Measurements from ENCODE around the gene SMPDL3A. TPM values are rescaled to one million over a fixed set of nuclear protein-coding genes. Genes with fewer than 3 reads are reported as not detected.

The SMPDL3A gene
- total and polyA plus RNA-seq, 3 experiments from 2014 or later: 0.16 to 0.24 TPM; not detected in 1

DNA sequence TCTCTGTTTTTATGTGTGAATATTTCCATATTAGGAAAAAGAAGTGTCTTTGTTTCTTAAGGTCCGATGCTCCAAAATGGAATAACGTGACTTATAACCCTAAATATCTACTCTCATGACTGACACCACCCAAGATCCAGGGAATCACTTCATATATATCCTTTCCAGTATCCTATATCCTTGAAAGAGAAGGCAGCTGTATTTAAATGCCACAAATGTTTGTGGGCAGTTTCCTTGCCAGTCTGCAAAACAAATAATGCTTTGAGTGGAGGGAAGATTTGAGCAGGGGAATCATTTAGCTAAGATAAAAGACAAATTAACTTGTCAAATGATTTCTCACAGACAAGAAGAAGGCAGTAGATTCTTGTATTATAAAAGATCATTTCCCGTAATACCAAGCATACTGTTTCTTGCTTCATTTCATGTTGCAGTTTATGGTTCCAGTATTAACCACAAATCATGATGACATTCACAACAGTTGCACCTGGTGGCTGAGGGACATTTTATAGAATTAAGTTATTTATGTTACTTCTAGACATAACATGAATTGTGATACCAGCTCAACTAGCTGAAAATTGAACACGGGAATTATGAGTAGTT lies 39.5 kb upstream of the SMPDL3A start:
- Histone ChIP-seq H3K27ac (ENCODE audit: low read depth, low read length) (no peak overlapping the region), H3K36me3 (ENCODE audit: insufficient read depth, low read length) (no peaks in the 10 kb centered on the region), H3K9me3 (ENCODE audit: low read length) (no peaks in the 10 kb centered on the region), H3K4me3 (ENCODE audit: low read length) (no peak overlapping the region), H3K4me1 (ENCODE audit: insufficient read depth, low read length) (peaks cover 4% of the 10 kb centered on the region), H3K27me3 (ENCODE audit: insufficient read depth, low read length, poor library complexity, severe bottlenecking) (no peaks in the 10 kb centered on the region)
- no peak overlapping the region for H3K27ac Mint-ChIP-seq
- no peak for DNase-seq
- POLR2A ChIA-PET: no interaction called here
- H3K9me3 Mint-ChIP-seq: peaks cover 0 to 2% (median 0%) of the 10 kb centered on the region in 5 donors
- no peaks in the 10 kb centered on the region for H3K27me3 Mint-ChIP-seq
- CTCF ChIA-PET: no interaction called here
- H3K4me1 Mint-ChIP-seq: peaks cover 15 to 30% (median 19%) of the 10 kb centered on the region in 3 donors
- no peaks in the 10 kb centered on the region for H3K36me3 Mint-ChIP-seq
- no peak overlapping the region for H3K4me3 Mint-ChIP-seq

DNA sequence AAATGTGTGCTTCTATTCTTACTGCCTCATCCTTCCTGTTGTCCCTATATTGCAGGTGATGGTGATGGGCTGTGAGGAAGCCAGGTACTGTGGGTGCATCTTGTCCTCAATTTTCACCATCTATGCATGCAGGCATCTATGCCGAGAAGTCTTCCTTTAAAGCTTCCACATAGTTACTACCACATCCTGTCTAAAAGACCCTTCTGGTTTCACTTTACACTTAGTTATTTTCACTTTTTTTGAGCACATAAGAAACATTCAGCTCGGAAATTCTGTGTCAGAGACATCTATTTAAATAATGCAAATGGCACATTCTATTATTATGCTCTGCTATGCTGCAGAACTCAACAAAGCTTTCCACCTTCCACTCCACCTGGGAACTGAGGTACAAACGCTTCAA lies 37.7 kb upstream of the SMPDL3A start:
- Mint-ChIP-seq H3K27ac (peak overlapping the region in 7 of 8 donors; percentile 9 to 81 (median 39)), H3K27me3 (no peaks in the 10 kb centered on the region), H3K4me3 (peak overlapping the region in 6 of 7 donors; percentile 28 to 65 (median 58)), H3K9me3 (peaks cover 0 to 2% (median 0%) of the 10 kb centered on the region in 5 donors), H3K36me3 (no peaks in the 10 kb centered on the region), H3K4me1 (peaks cover 15 to 30% (median 19%) of the 10 kb centered on the region in 3 donors)
- Histone ChIP-seq H3K36me3 (ENCODE audit: insufficient read depth, low read length) (no peaks in the 10 kb centered on the region), H3K9me3 (ENCODE audit: low read length) (no peaks in the 10 kb centered on the region), H3K4me1 (ENCODE audit: insufficient read depth, low read length) (peaks cover 4% of the 10 kb centered on the region), H3K27me3 (ENCODE audit: insufficient read depth, low read length, poor library complexity, severe bottlenecking) (no peaks in the 10 kb centered on the region), H3K27ac (ENCODE audit: low read depth, low read length) (no peak overlapping the region), H3K4me3 (ENCODE audit: low read length) (no peak overlapping the region)
- POLR2A ChIA-PET: no interaction called here
- peak in 1 of 5 donors; percentile 8 for DNase-seq
- CTCF ChIA-PET: interaction anchor here (1.1 kb wide), 1 partner anchor 83 kb away, joined by 3 read pairs; no protein-coding TSS in a partner anchor

DNA sequence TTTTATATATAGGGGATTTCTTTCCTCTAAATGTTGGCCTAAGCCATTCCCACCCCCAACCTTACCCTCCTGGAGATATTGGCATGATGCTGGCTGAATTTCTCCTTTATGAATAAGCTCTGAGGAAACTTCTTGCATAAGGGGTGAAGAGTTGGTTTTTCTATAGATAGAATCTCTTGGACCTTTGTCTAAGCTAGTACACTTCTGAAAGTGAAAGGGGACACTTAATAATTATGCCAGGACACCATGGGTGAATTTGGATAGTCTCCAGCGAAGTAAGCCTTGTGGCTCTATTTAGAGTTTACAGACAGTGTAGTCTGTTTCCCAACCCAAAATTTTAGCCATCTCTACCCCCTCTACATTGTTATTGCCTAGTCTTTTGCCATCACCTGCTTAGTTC lies 36.6 kb upstream of the SMPDL3A start:
- H3K36me3 Mint-ChIP-seq: no peaks in the 10 kb centered on the region
- H3K4me3 Mint-ChIP-seq: no peak overlapping the region
- Histone ChIP-seq H3K36me3 (ENCODE audit: insufficient read depth, low read length) (no peaks in the 10 kb centered on the region), H3K27me3 (ENCODE audit: insufficient read depth, low read length, poor library complexity, severe bottlenecking) (no peaks in the 10 kb centered on the region), H3K4me3 (ENCODE audit: low read length) (no peak overlapping the region), H3K4me1 (ENCODE audit: insufficient read depth, low read length) (peaks cover 4% of the 10 kb centered on the region), H3K27ac (ENCODE audit: low read depth, low read length) (no peak overlapping the region), H3K9me3 (ENCODE audit: low read length) (no peaks in the 10 kb centered on the region)
- DNase-seq: no peak
- no peaks in the 10 kb centered on the region for H3K27me3 Mint-ChIP-seq
- CTCF ChIA-PET: no interaction called here
- POLR2A ChIA-PET: no interaction called here
- peaks cover 15 to 30% (median 19%) of the 10 kb centered on the region in 3 donors for H3K4me1 Mint-ChIP-seq
- peaks cover 0 to 2% (median 0%) of the 10 kb centered on the region in 5 donors for H3K9me3 Mint-ChIP-seq
- H3K27ac Mint-ChIP-seq: peak overlapping the region in 2 of 8 donors; percentile 24 to 41

DNA sequence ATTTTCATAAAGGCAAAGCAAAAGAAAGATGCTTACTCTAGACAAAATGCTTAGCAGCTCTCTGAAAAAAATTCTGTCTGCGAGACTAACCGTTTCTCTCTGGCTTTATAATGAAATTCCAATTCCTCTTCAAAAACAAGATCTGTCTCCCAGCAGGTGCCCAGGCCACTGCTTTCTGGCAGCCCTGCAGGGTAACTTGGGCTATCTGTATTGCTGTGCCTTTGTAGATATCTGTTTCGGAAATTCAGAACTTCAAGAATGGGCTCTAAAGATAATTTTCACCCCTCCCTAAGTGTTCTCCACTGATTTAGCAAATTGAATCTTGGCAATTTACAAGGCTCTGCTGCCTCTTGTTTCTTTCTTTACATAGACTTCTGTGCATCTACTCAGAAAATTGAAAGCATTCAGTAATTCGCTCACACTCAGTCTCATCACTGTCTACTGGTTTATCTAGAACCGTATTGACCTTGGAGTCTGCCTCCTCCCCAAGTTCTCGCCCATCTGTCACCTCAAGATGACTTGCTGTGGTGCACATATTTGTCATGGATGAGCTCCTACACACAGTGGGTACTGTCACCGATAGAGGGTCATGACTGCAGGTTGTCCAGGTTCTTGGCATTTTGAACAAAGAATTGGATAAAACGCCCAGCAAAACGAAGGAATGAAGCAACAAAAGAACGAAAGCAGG lies 35.9 kb upstream of the SMPDL3A start:
- Mint-ChIP-seq H3K36me3 (no peaks in the 10 kb centered on the region), H3K27me3 (no peaks in the 10 kb centered on the region), H3K4me3 (no peak overlapping the region), H3K4me1 (peaks cover 15 to 30% (median 16%) of the 10 kb centered on the region in 3 donors), H3K9me3 (peaks cover 0 to under 1% (median 0%) of the 10 kb centered on the region in 5 donors), H3K27ac (peak overlapping the region in 1 of 8 donors; percentile 8)
- POLR2A ChIA-PET: no interaction called here
- CTCF ChIA-PET: no interaction called here
- Histone ChIP-seq H3K27ac (ENCODE audit: low read depth, low read length) (no peak overlapping the region), H3K9me3 (ENCODE audit: low read length) (no peaks in the 10 kb centered on the region), H3K4me1 (ENCODE audit: insufficient read depth, low read length) (peaks cover 4% of the 10 kb centered on the region), H3K27me3 (ENCODE audit: insufficient read depth, low read length, poor library complexity, severe bottlenecking) (no peaks in the 10 kb centered on the region), H3K36me3 (ENCODE audit: insufficient read depth, low read length) (no peaks in the 10 kb centered on the region), H3K4me3 (ENCODE audit: low read length) (no peak overlapping the region)
- no peak for DNase-seq

DNA sequence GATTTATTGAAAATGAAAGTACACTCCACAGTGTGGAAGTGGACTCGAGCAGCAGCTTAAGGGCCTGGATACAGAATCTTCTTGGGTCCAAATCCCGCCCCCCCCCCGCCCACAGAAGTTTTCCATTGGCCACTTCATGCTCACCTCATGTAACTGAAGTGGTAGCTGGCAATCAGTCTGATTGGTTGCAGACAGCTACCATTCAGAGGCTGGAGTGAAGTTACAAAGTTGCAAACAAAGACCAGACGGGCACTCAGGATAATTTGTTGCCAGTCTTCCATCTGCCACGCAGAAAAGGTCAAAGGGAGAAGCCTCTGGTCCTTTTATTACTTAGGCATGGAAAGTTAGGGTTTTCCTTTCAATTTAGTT lies 35.4 kb upstream of the SMPDL3A start:
- ChIA-PET POLR2A (no interaction called here), CTCF (no interaction called here)
- Mint-ChIP-seq H3K4me3 (no peak overlapping the region), H3K27ac (no peak overlapping the region), H3K36me3 (no peaks in the 10 kb centered on the region), H3K27me3 (no peaks in the 10 kb centered on the region), H3K9me3 (no peaks in the 10 kb centered on the region), H3K4me1 (peaks cover 15 to 30% (median 16%) of the 10 kb centered on the region in 3 donors)
- H3K9me3 ChIP-seq (ENCODE audit: low read length): no peaks in the 10 kb centered on the region
- no peak for DNase-seq
- H3K4me1 ChIP-seq (ENCODE audit: insufficient read depth, low read length): peaks cover 4% of the 10 kb centered on the region
- H3K36me3 ChIP-seq (ENCODE audit: insufficient read depth, low read length): no peaks in the 10 kb centered on the region
- H3K27me3 ChIP-seq (ENCODE audit: insufficient read depth, low read length, poor library complexity, severe bottlenecking): no peaks in the 10 kb centered on the region
- no peak overlapping the region for H3K27ac ChIP-seq (ENCODE audit: low read depth, low read length)
- H3K4me3 ChIP-seq (ENCODE audit: low read length): no peak overlapping the region

DNA sequence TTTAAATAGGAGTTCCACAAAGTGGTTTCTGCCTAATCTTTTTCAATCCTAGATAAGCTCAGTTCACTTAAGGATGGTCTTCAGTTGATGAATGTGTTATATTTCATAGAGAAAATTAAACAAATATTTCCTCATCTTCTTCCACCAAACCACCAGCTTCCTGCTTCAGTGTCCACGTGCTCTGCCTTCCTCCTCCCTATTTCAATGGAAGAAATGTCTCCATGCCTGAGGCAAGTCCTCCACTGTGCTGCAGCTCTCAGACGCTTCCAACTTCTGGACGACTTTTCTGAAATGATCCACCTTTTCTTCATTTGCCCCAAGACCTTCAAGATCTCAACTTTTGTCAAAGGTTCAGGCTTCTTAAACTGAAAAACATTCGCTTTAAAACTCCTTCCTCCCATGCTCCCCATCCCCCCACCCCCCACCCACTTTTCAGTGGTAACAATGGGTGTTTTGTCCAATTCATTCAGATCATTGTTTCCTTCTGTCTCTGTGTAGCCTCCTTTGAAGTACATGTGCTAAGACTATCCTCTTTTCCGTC lies 34.8 kb upstream of the SMPDL3A start:
- DNase-seq: no peak
- Histone ChIP-seq H3K27ac (ENCODE audit: low read depth, low read length) (no peak overlapping the region), H3K4me3 (ENCODE audit: low read length) (no peak overlapping the region), H3K36me3 (ENCODE audit: insufficient read depth, low read length) (no peaks in the 10 kb centered on the region), H3K27me3 (ENCODE audit: insufficient read depth, low read length, poor library complexity, severe bottlenecking) (no peaks in the 10 kb centered on the region), H3K9me3 (ENCODE audit: low read length) (no peaks in the 10 kb centered on the region), H3K4me1 (ENCODE audit: insufficient read depth, low read length) (peaks cover 4% of the 10 kb centered on the region)
- H3K4me1 Mint-ChIP-seq: peaks cover 15 to 30% (median 16%) of the 10 kb centered on the region in 3 donors
- no peaks in the 10 kb centered on the region for H3K36me3 Mint-ChIP-seq
- H3K4me3 Mint-ChIP-seq: no peak overlapping the region
- H3K27me3 Mint-ChIP-seq: no peaks in the 10 kb centered on the region
- H3K27ac Mint-ChIP-seq: no peak overlapping the region
- H3K9me3 Mint-ChIP-seq: no peaks in the 10 kb centered on the region
- ChIA-PET CTCF (no interaction called here), POLR2A (no interaction called here)

DNA sequence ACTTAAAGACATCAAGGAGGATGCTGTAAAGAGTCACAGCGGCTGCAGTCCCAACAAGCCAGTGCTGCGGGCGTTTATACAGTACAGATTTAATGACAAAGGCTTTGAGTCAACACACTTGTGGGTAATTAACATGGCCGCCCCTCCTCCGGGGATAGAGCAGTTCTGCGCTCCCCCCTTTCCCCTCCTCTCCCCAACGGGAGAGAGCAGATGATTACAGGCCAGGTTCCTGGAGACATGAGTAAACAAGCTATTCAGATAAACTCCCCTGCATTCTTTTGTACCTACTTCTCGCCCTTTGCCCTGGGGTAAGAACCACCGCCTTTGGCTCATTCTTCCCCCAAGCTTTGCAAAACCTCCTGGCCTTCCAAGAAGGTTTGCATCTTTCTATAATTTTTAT lies 33.2 kb upstream of the SMPDL3A start:
- Histone ChIP-seq H3K9me3 (ENCODE audit: low read length) (no peaks in the 10 kb centered on the region), H3K4me3 (ENCODE audit: low read length) (no peak overlapping the region), H3K36me3 (ENCODE audit: insufficient read depth, low read length) (no peaks in the 10 kb centered on the region), H3K27me3 (ENCODE audit: insufficient read depth, low read length, poor library complexity, severe bottlenecking) (no peaks in the 10 kb centered on the region), H3K27ac (ENCODE audit: low read depth, low read length) (no peak overlapping the region), H3K4me1 (ENCODE audit: insufficient read depth, low read length) (peaks cover 4% of the 10 kb centered on the region)
- Mint-ChIP-seq H3K9me3 (no peaks in the 10 kb centered on the region), H3K27me3 (no peaks in the 10 kb centered on the region), H3K27ac (no peak overlapping the region), H3K4me1 (peaks cover 11 to 26% (median 16%) of the 10 kb centered on the region in 3 donors), H3K4me3 (no peak overlapping the region), H3K36me3 (no peaks in the 10 kb centered on the region)
- ChIA-PET CTCF (no interaction called here), POLR2A (no interaction called here)
- DNase-seq: no peak

DNA sequence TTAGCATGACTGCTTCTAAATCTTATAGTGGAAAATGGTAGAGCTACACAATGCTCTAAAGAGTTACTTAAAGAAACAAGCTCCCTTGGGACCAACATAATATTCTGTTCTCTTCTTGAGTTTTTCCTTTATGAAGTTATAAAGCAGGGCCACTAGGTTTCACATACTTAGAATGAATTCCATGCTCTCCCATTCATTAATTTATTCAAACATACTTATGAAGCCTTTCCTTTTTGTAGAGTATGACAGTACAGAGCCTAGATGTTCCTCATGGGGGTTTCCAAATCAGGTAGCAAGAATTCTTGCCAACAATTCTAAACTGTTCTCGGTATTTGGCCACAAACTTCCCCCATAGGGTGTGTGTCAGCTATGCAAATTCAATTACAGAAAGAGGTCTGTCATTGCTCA lies 30.1 kb upstream of the SMPDL3A start:
- peaks cover 0 to 2% (median 0%) of the 10 kb centered on the region in 5 donors for H3K9me3 Mint-ChIP-seq
- no peaks in the 10 kb centered on the region for H3K4me1 ChIP-seq (ENCODE audit: insufficient read depth, low read length)
- no peaks in the 10 kb centered on the region for H3K36me3 ChIP-seq (ENCODE audit: insufficient read depth, low read length)
- H3K27me3 ChIP-seq (ENCODE audit: insufficient read depth, low read length, poor library complexity, severe bottlenecking): no peaks in the 10 kb centered on the region
- POLR2A ChIA-PET: no interaction called here
- no peaks in the 10 kb centered on the region for H3K36me3 Mint-ChIP-seq
- no peak overlapping the region for H3K4me3 ChIP-seq (ENCODE audit: low read length)
- no peaks in the 10 kb centered on the region for H3K9me3 ChIP-seq (ENCODE audit: low read length)
- no peak overlapping the region for H3K27ac Mint-ChIP-seq
- H3K27me3 Mint-ChIP-seq: no peaks in the 10 kb centered on the region
- H3K27ac ChIP-seq (ENCODE audit: low read depth, low read length): no peak overlapping the region
- H3K4me1 Mint-ChIP-seq: no peaks in the 10 kb centered on the region
- DNase-seq: no peak
- CTCF ChIA-PET: no interaction called here
- H3K4me3 Mint-ChIP-seq: no peak overlapping the region

All from CD8-positive, alpha-beta memory T cell (primary cell).